DMS153 treated with DMSO at 0.1 percent for 48 hours (cell line): ENCODE measurements around the gene NEDD4L.

Experiments
- DNase-seq: peaks from one replicate; lab custom pipeline; 2025; ENCODE audit not compliant: unreplicated experiment; lab: John Stamatoyannopoulos, UW

The NEDD4L gene

GRCh38 chr18:58177004-58177717 is 133.1 kb downstream of the NEDD4L start:
- DNase-seq: no peak

- DNase-seq: no peak
Measured at GRCh38 chr18:58177896-58178470, 134.0 kb downstream of the NEDD4L start.

GRCh38 chr18:58178511-58178910 is 134.5 kb downstream of the NEDD4L start:
- no peak for DNase-seq

- DNase-seq: no peak
Measured at GRCh38 chr18:58180172-58180571, 136.1 kb downstream of the NEDD4L start.

- DNase-seq: no peak
Measured at GRCh38 chr18:58180738-58181353, 136.8 kb downstream of the NEDD4L start.

GRCh38 chr18:58181988-58182387 is 138.0 kb downstream of the NEDD4L start:
- no peak for DNase-seq

- DNase-seq: peak; percentile 67
Measured at GRCh38 chr18:58183226-58183625, 139.2 kb downstream of the NEDD4L start.

GRCh38 chr18:58186258-58186948 is 142.4 kb downstream of the NEDD4L start:
- DNase-seq: no peak

GRCh38 chr18:58187674-58188073 is 143.6 kb downstream of the NEDD4L start:
- no peak for DNase-seq

- DNase-seq: no peak
Measured at GRCh38 chr18:58188996-58189395, 145.0 kb downstream of the NEDD4L start.

GRCh38 chr18:58190842-58191530 is 147.0 kb downstream of the NEDD4L start:
- DNase-seq: no peak

- no peak for DNase-seq
Measured at GRCh38 chr18:58191626-58192025, 147.6 kb downstream of the NEDD4L start.

- no peak for DNase-seq
Measured at GRCh38 chr18:58192519-58192918, 148.5 kb downstream of the NEDD4L start.

GRCh38 chr18:58194028-58194427 is 150.0 kb downstream of the NEDD4L start:
- DNase-seq: no peak

- DNase-seq: peak; percentile 64
Measured at GRCh38 chr18:58195278-58195765, 151.3 kb downstream of the NEDD4L start.

- DNase-seq: no peak
Measured at GRCh38 chr18:58196164-58196563, 152.1 kb downstream of the NEDD4L start.

GRCh38 chr18:58196881-58197872 is 153.2 kb downstream of the NEDD4L start:
- no peak for DNase-seq

- DNase-seq: no peak
Measured at GRCh38 chr18:58201268-58201667, 157.2 kb downstream of the NEDD4L start.

GRCh38 chr18:58201733-58202730 is 158.0 kb downstream of the NEDD4L start:
- peak; percentile 75 for DNase-seq
